DND-41 (cell line): Measurements from ENCODE around the gene DGUOK.

Source experiments
- ATAC-seq: fragments of 200-7000 bp; cut with Tn5 transposase; 3 replicates; pipeline ENCODE4 v1.9.1; 2021; ENCODE audit warnings: low read depth; ENCODE audit not compliant: insufficient read depth
- DNase-seq: peaks from one replicate; pipeline ENCODE4 v3.0.0-alpha.2; 2020
- H2AFZ ChIP-seq: 2 replicates; pipeline ENCODE4 v1.6.0; 2012; ENCODE audit warnings: low read depth, low read length
- H3K27ac ChIP-seq: 2 replicates; pipeline ENCODE4 v1.5.1; 2012; ENCODE audit warnings: low read length, inconsistent platforms
- H3K27me3 ChIP-seq: fragments of 200-600 bp; sonication (generic); 2 replicates; pipeline ENCODE4 v1.6.0; 2012; ENCODE audit warnings: low read length, mild to moderate bottlenecking, inconsistent platforms; ENCODE audit not compliant: insufficient read depth, poor library complexity
- H3K36me3 ChIP-seq: 2 replicates; pipeline ENCODE4 v1.5.1; 2012; ENCODE audit warnings: low read length, inconsistent platforms; ENCODE audit not compliant: insufficient read depth
- H3K4me1 ChIP-seq: 2 replicates; pipeline ENCODE4 v1.5.1; 2012; ENCODE audit warnings: mild to moderate bottlenecking, low read length; ENCODE audit not compliant: insufficient read depth
- H3K4me2 ChIP-seq: 2 replicates; pipeline ENCODE4 v1.6.0; 2012; ENCODE audit warnings: mild to moderate bottlenecking, moderate library complexity, low read length, inconsistent platforms; ENCODE audit not compliant: insufficient read depth
- H3K4me3 ChIP-seq, 2 experiments: fragments of 200-600 bp in 1 of 2; shearing (Covaris generic) in 1 of 2; 2 replicates each; pipeline ENCODE4 v1.5.1; 2012 to 2016; ENCODE audit warnings: inconsistent platforms in 2 of 2, low read length in 2 of 2, mild to moderate bottlenecking in 2 of 2, low read depth in 1 of 2, moderate library complexity in 1 of 2
- H3K79me2 ChIP-seq: 2 replicates; pipeline ENCODE4 v1.6.0; 2012; ENCODE audit warnings: low read length, inconsistent platforms; ENCODE audit not compliant: insufficient read depth
- H3K9ac ChIP-seq: 2 replicates; pipeline ENCODE4 v1.6.0; 2012; ENCODE audit warnings: low read depth, mild to moderate bottlenecking, inconsistent platforms, low read length, moderate library complexity
- H3K9me3 ChIP-seq: 2 replicates; pipeline ENCODE4 v1.5.1; 2012; ENCODE audit warnings: low read length, moderate library complexity, mild to moderate bottlenecking, inconsistent platforms; ENCODE audit not compliant: insufficient read depth, severe bottlenecking
- H4K20me1 ChIP-seq: 2 replicates; pipeline ENCODE4 v1.6.0; 2012; ENCODE audit warnings: low read length; ENCODE audit not compliant: insufficient read depth
- EZH2 ChIP-seq: IDR thresholded peaks from 3 replicates; pipeline ENCODE4 v1.6.1; 2012; ENCODE audit warnings: borderline replicate concordance, low read depth, mild to moderate bottlenecking, moderate library complexity, low read length, inconsistent platforms; ENCODE audit not compliant: severe bottlenecking
- TF ChIP-seq, protein P1 (sequence below): IDR thresholded peaks from 2 replicates; pipeline ENCODE4 v1.5.1; 2012; ENCODE audit warnings: borderline replicate concordance, low read length, moderate library complexity, mild to moderate bottlenecking; ENCODE audit not compliant: poor library complexity, severe bottlenecking; ENCODE audit errors: extremely low read depth

The DGUOK gene

DNA sequence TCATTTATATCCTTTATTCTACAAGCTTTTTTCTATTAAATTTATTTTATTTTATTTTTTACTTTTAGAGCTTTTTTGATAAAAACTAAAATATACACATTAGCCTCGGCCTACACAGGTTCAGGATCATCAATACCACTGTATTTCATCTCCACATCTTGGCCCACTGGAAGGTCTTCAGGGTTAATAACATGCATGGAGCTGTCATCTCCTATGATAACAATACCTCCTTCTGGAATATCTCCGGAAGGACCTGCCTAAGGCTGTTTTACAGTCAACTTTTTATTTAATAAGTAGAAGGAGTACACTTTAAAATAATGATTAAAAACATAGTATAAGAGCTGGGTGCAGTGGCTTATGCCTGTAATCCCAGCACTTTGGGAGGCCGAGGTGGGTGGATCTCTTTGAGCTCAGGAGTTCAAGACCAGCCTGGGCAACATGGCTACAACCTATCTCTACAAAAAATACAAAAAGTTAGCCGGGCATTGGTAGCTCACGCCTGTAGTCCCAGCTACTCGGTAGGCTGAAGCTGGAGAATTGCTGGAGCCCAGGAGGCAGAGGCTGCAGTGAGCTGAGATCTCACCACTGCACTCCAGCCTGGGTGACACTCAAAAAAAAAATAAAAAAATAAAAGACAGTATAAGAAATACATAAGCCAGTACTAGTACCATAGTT is 15.7 kb upstream of the DGUOK start:
- Histone ChIP-seq H4K20me1 (no peaks in the 10 kb centered on the region), H3K79me2 (no peaks in the 10 kb centered on the region), H3K36me3 (no peaks in the 10 kb centered on the region), H2AFZ (no peak overlapping the region), H3K9ac (no peak overlapping the region), H3K9me3 (no peaks in the 10 kb centered on the region), H3K4me3 (no peak overlapping the region), H3K27me3 (no peaks in the 10 kb centered on the region), H3K27ac (no peak overlapping the region), H3K4me2 (no peak overlapping the region), H3K4me1 (no peaks in the 10 kb centered on the region)
- no peak for DNase-seq
- no peak for ATAC-seq
- TF ChIP-seq EZH2 = no peak
- TF ChIP-seq, protein P1, sequence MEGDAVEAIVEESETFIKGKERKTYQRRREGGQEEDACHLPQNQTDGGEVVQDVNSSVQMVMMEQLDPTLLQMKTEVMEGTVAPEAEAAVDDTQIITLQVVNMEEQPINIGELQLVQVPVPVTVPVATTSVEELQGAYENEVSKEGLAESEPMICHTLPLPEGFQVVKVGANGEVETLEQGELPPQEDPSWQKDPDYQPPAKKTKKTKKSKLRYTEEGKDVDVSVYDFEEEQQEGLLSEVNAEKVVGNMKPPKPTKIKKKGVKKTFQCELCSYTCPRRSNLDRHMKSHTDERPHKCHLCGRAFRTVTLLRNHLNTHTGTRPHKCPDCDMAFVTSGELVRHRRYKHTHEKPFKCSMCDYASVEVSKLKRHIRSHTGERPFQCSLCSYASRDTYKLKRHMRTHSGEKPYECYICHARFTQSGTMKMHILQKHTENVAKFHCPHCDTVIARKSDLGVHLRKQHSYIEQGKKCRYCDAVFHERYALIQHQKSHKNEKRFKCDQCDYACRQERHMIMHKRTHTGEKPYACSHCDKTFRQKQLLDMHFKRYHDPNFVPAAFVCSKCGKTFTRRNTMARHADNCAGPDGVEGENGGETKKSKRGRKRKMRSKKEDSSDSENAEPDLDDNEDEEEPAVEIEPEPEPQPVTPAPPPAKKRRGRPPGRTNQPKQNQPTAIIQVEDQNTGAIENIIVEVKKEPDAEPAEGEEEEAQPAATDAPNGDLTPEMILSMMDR = no peak

DNA sequence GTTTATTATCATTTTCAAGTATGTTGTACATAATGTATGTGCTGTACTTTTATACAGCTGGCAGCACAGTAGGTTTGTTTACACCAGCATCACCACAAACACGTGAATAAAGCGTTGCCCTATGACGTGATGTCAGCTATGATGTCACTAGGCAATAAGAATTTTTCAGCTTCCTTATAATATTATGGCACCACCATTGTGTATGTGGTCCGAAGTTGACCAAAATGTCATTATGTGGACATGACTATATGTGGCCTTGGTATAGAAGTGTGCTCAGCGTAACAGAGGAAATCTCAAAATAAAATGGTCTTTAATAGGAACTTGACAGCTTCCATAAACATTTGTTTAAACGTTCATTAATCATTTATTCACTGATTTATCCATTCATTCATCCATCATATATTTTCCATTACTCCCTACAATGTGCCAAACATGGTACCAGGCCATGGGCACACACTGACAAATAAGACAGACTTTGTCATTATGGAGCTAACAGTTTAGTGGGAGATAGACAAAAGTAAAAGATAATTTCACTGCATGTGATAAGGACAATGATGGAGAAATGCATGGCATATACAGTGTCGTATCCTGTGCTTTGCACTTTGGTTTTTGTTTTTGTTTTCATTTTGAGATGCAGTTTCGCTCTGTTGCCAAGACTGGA is 15.0 kb upstream of the DGUOK start:
- DNase-seq (no peak), ATAC-seq (no peak)
- H3K27ac ChIP-seq = no peak overlapping the region
- no peak overlapping the region for H2AFZ ChIP-seq
- no peak for TF ChIP-seq EZH2
- TF ChIP-seq, protein P1 = no peak
- no peak overlapping the region for H3K4me3 ChIP-seq
- H3K9me3 ChIP-seq = no peaks in the 10 kb centered on the region
- no peak overlapping the region for H3K4me2 ChIP-seq
- H3K9ac ChIP-seq = no peak overlapping the region
- no peaks in the 10 kb centered on the region for H3K79me2 ChIP-seq
- H4K20me1 ChIP-seq = no peaks in the 10 kb centered on the region
- no peaks in the 10 kb centered on the region for H3K36me3 ChIP-seq
- H3K4me1 ChIP-seq = no peaks in the 10 kb centered on the region
- H3K27me3 ChIP-seq = no peaks in the 10 kb centered on the region

GRCh38 chr2:73913414-73914054 is 13.1 kb upstream of the DGUOK start:
- no peaks in the 10 kb centered on the region for H4K20me1 ChIP-seq
- H2AFZ ChIP-seq = no peak overlapping the region
- no peak overlapping the region for H3K4me3 ChIP-seq
- no peaks in the 10 kb centered on the region for H3K27me3 ChIP-seq
- no peaks in the 10 kb centered on the region for H3K79me2 ChIP-seq
- no peak overlapping the region for H3K9ac ChIP-seq
- no peak overlapping the region for H3K27ac ChIP-seq
- no peak for TF ChIP-seq EZH2
- TF ChIP-seq, protein P1 = no peak
- no peaks in the 10 kb centered on the region for H3K36me3 ChIP-seq
- ATAC-seq (no peak), DNase-seq (no peak)
- no peaks in the 10 kb centered on the region for H3K9me3 ChIP-seq
- H3K4me2 ChIP-seq = no peak overlapping the region
- no peaks in the 10 kb centered on the region for H3K4me1 ChIP-seq
